ENCODE measurements around the gene RNF123. TPM values are rescaled to one million over a fixed set of nuclear protein-coding genes. Genes with fewer than 3 reads are reported as not detected.

RNF123 gene
- total RNA-seq, 2 donors from 2014 or later = 36.4 to 39.3 TPM

- DNase-seq = peak; percentile 97
- peak within 1 kb of the TSS; percentile 92 for H3K27ac ChIP-seq
- peak within 1 kb of the TSS; percentile 97 for H3K4me3 ChIP-seq
- TF ChIP-seq CTCF (IDR thresholded peaks at IDR 0.05) = no peak
- no peaks in the 10 kb centered on the region for H3K4me1 ChIP-seq
- intact Hi-C loops (cut with DNase I) = no loop called here
- no peaks in the 10 kb centered on the region for H3K9me3 ChIP-seq
- H3K9ac ChIP-seq (ENCODE audit: low read depth in 2 of 2, low read length in 2 of 2) = peak within 1 kb of the TSS; percentile 80 to 88
- no peaks in the 10 kb centered on the region for H3K36me3 ChIP-seq
- no peaks in the 10 kb centered on the region for H3K27me3 ChIP-seq
These were observed 15.5 kb upstream of the RNF123 start, which contains the start of gene APEH for GRCh38 chr3:49673715-49674496. Gene APEH (plus strand): TSS chr3:49674351. CDS start chr3:49674402, 51 bp downstream.

- Histone ChIP-seq H3K4me1 (no peaks in the 10 kb centered on the region), H3K27ac (peak overlapping the region; percentile 92), H3K27me3 (no peaks in the 10 kb centered on the region), H3K36me3 (no peaks in the 10 kb centered on the region), H3K9me3 (no peaks in the 10 kb centered on the region), H3K4me3 (peak overlapping the region; percentile 97), H3K9ac (ENCODE audit: low read depth in 2 of 2, low read length in 2 of 2) (peak overlapping the region; percentile 80 to 88)
- TF ChIP-seq CTCF (IDR thresholded peaks at IDR 0.05) = no peak
- intact Hi-C loops (cut with DNase I) = no loop called here
- DNase-seq = peak; percentile 35
These were observed 14.8 kb upstream of the RNF123 start for GRCh38 chr3:49674497-49674983.

DNA sequence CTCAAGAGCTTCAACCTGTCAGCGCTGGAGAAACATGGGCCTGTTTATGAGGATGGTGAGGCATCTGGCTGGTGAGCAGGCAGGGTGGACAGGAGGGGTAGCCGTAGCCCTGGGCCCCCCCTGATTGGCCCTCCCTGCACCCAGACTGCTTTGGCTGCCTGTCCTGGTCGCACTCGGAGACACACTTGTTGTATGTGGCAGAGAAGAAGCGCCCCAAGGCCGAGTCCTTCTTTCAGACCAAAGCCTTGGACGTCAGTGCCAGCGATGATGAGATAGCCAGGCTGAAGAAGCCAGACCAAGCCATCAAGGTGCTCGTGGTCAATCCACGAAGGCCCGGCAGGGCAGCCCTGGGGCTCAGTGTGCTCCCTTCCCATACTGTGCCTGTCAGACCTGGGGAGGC is 13.4 kb upstream of the RNF123 start:
- no peaks in the 10 kb centered on the region for H3K27me3 ChIP-seq
- no peak for TF ChIP-seq CTCF (IDR thresholded peaks at IDR 0.05)
- intact Hi-C loops (cut with DNase I) = no loop called here
- no peak overlapping the region for H3K27ac ChIP-seq
- no peak overlapping the region for H3K4me3 ChIP-seq
- H3K9me3 ChIP-seq = no peaks in the 10 kb centered on the region
- no peaks in the 10 kb centered on the region for H3K4me1 ChIP-seq
- no peak for DNase-seq
- H3K9ac ChIP-seq (ENCODE audit: low read depth in 2 of 2, low read length in 2 of 2) = no peak overlapping the region
- H3K36me3 ChIP-seq = no peaks in the 10 kb centered on the region

DNA sequence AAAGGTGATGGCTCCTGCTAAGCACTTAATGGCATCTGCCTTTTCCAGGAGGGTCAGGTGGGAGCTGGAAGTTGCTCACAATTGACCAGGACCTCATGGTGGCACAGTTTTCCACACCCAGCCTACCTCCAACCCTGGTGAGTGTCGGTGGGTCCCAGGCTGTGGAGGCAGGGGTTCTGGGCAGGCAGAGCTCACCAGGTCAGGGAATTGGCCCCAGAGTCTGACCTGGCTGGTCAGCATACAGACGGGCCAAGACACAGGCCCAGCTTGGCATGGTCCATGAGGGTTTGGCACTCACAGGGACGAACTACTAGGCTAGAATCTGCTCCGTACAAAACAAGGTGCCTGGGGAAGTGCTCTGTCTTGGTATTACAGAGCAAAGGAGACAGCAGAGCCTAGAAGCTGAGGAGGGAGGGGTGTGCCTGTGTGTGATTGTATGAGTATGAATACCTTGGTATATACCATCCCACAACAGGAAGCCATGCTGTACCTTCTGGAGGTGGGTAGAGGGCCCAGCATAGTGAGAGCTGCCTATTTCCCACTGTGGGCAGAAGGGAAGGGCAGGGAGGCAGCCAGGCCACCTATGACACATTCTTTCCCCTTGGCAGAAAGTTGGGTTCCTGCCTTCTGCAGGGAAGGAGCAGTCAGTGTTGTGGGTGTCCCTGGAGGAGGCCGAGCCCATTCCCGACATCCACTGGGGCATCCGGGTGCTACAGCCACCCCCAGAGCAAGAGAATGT is 8.7 kb upstream of the RNF123 start:
- no peak overlapping the region for H3K9ac ChIP-seq (ENCODE audit: low read depth in 2 of 2, low read length in 2 of 2)
- H3K36me3 ChIP-seq = peaks cover 6% of the 10 kb centered on the region
- no peak overlapping the region for H3K4me3 ChIP-seq
- TF ChIP-seq CTCF (IDR thresholded peaks at IDR 0.05) = no peak
- no peak for DNase-seq
- H3K27me3 ChIP-seq = no peaks in the 10 kb centered on the region
- H3K9me3 ChIP-seq = no peaks in the 10 kb centered on the region
- intact Hi-C loops (cut with DNase I) = no loop called here
- no peak overlapping the region for H3K27ac ChIP-seq
- no peaks in the 10 kb centered on the region for H3K4me1 ChIP-seq

- Histone ChIP-seq H3K36me3 (peaks cover 6% of the 10 kb centered on the region), H3K9ac (ENCODE audit: low read depth in 2 of 2, low read length in 2 of 2) (no peak overlapping the region), H3K9me3 (no peaks in the 10 kb centered on the region), H3K27me3 (no peaks in the 10 kb centered on the region), H3K4me3 (no peak overlapping the region), H3K4me1 (no peaks in the 10 kb centered on the region), H3K27ac (no peak overlapping the region)
- DNase-seq = no peak
- intact Hi-C loops (cut with DNase I) = no loop called here
- TF ChIP-seq CTCF (IDR thresholded peaks at IDR 0.05) = no peak
These were observed 8.2 kb upstream of the RNF123 start for GRCh38 chr3:49681232-49681522.

Data from colonic mucosa (tissue), 4 donors.